ENCODE data around the gene PNPLA4.
A peak's percentile ranks its signal among the peaks of the same experiment; 100 is the strongest.

The PNPLA4 gene

DNA sequence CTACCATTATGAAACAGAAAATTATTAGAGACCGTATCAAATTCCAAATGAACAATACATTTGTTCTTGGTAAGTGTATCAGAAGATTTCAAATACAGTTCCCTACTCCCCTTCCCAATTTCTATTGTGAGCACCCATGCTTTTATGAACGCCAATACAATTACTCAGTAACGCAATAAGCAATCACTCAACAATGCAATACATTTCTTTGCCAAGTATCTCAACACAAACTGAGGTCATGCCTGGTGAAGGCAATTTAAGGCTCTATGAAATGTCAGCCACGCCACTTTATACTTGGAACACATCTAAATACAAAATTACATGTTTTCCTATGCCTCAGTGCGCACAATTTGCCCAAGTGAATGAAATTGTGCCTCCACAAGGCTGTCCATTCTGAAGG, 712 bp downstream of the PNPLA4 start:
- H3K4me3 ChIP-seq (ENCODE audit: low read length): peak overlapping the region; percentile 72
- DNase-seq (ENCODE audit: low read depth): no peak
- no peak for TF ChIP-seq CTCF (conservative IDR thresholded peaks at IDR 0.05; ENCODE audit: low read depth, low read length)

- DNase-seq (ENCODE audit: low read depth): peak; percentile 34
- TF ChIP-seq CTCF (conservative IDR thresholded peaks at IDR 0.05; ENCODE audit: low read depth, low read length): peak; percentile 93
- no peak overlapping the region for H3K4me3 ChIP-seq (ENCODE audit: low read length)
Measured at GRCh38 chrX:7925867-7926472, 1.2 kb downstream of the PNPLA4 start.

DNA sequence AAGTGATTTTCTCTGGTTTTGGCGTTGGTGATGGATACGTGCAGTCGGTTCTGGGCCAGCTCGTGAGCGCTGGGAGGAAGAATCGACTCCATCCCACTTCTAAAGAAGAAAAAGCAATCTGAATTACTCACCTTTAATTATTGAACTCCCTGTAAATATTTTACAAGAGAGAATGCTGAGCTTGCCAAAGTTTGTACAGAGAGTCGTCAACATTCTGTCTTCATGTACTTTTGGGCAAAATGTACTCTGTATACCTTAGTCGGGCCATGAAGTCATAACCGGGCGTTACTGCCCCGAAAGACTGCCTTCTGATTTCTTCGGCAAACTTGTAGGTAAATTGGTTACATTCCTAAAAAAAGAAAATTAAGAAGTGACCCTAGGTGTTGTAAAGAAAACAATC, 5.5 kb downstream of the PNPLA4 start:
- no peak overlapping the region for H3K4me3 ChIP-seq (ENCODE audit: low read length)
- DNase-seq (ENCODE audit: low read depth): no peak
- TF ChIP-seq CTCF (conservative IDR thresholded peaks at IDR 0.05; ENCODE audit: low read depth, low read length): no peak

DNA sequence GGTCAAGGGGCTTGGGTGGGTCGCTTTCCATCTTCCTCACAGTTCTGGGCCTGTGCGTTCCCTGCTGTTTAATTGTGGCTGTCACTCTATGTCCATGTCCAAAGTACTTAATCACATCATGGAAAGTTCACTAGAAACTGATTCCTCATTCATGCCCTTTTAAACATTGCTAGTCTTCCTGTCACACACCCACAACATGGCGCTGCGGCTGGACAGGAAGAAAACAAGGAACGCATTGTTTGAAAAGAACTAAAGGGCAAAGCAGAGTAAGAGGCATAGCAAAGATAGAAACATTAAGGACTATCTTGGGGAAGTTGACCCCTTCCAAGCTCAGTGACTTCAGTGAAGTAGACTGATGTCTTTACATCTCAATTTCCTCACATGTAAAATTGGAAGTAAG, 18.4 kb downstream of the PNPLA4 start:
- no peak for DNase-seq (ENCODE audit: low read depth)
- H3K4me3 ChIP-seq (ENCODE audit: low read length): no peak overlapping the region
- no peak for TF ChIP-seq CTCF (conservative IDR thresholded peaks at IDR 0.05; ENCODE audit: low read depth, low read length)

DNA sequence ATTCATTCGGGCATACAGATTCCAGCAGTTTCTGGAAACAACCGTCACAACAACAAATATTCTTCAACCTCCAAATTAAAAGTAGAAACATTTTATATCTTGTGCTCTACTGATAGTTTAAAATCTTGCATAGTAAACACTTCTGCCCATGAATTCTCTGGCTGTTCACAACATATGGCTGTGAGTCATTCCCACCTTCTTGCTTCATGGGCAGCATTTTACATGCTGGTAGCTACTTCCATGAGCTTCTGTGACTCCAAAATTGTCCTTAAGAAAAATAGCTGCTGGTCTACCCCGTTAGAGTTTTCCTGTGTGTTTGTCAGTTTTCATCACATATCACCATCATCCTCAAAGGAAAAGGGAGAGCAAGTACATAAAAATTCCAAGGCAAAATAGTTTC, 22.7 kb downstream of the PNPLA4 start:
- DNase-seq (ENCODE audit: low read depth): no peak
- no peak for TF ChIP-seq CTCF (conservative IDR thresholded peaks at IDR 0.05; ENCODE audit: low read depth, low read length)
- H3K4me3 ChIP-seq (ENCODE audit: low read length): no peak overlapping the region

DNA sequence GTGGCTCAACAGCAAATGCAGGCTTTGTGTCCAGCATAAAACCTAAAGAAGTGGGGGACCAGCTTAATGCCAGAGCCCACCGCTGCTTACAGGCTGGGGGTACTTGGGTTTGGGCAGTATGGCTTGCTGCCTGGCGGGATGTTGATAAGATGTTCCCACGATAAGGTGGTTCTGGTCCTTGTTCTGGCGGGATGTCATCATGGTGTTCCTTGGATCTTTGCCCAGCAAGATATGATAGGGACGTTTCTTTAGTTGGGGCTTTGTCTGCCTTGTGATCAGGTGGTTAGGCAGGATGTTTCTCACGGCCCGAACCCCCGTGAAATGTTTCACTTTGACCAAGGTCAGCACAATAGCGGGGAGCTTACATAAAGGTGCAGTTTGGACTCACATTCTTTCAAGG, 35.3 kb downstream of the PNPLA4 start:
- H3K4me3 ChIP-seq (ENCODE audit: low read length): no peak overlapping the region
- TF ChIP-seq CTCF (conservative IDR thresholded peaks at IDR 0.05; ENCODE audit: low read depth, low read length): no peak
- no peak for DNase-seq (ENCODE audit: low read depth)

- peak; percentile 54 for DNase-seq (ENCODE audit: low read depth)
- no peak overlapping the region for H3K4me3 ChIP-seq (ENCODE audit: low read length)
- no peak for TF ChIP-seq CTCF (conservative IDR thresholded peaks at IDR 0.05; ENCODE audit: low read depth, low read length)
Measured at GRCh38 chrX:7889680-7890079, 37.5 kb downstream of the PNPLA4 start.

All from retinal pigment epithelial cell (primary cell).